ENCODE data around the gene C14orf132.
"Not testable (repeated sequence)": the region's sequence is repeated elsewhere in the genome, so short reads cannot be mapped to it uniquely, and the experiment has no call there.

The C14orf132 gene

GRCh38 chr14:96066976-96067375 lies 27.8 kb downstream of the C14orf132 start:
- TF ChIP-seq CTCF (IDR thresholded peaks at IDR 0.05; ENCODE audit: low read length, missing control alignments), result no peak
- no peak for DNase-seq (ENCODE audit: low read depth)
- H3K4me3 ChIP-seq (replicated peaks; ENCODE audit: low read depth, low read length), result no peak overlapping the region

- DNase-seq (ENCODE audit: low read depth), result no peak
- no peak for TF ChIP-seq CTCF (IDR thresholded peaks at IDR 0.05; ENCODE audit: low read length, missing control alignments)
- H3K4me3 ChIP-seq (replicated peaks; ENCODE audit: low read depth, low read length), result no peak overlapping the region
Measured at GRCh38 chr14:96067985-96068930, 29.1 kb downstream of the C14orf132 start.

- DNase-seq (ENCODE audit: low read depth), result no peak
- no peak overlapping the region for H3K4me3 ChIP-seq (replicated peaks; ENCODE audit: low read depth, low read length)
- no peak for TF ChIP-seq CTCF (IDR thresholded peaks at IDR 0.05; ENCODE audit: low read length, missing control alignments)
Measured at GRCh38 chr14:96069421-96069820, 30.3 kb downstream of the C14orf132 start.

GRCh38 chr14:96071561-96071960 lies 32.4 kb downstream of the C14orf132 start:
- H3K4me3 ChIP-seq (replicated peaks; ENCODE audit: low read depth, low read length), result no peak overlapping the region
- no peak for TF ChIP-seq CTCF (IDR thresholded peaks at IDR 0.05; ENCODE audit: low read length, missing control alignments)
- DNase-seq (ENCODE audit: low read depth), result no peak

GRCh38 chr14:96072076-96072475 lies 32.9 kb downstream of the C14orf132 start:
- TF ChIP-seq CTCF (IDR thresholded peaks at IDR 0.05; ENCODE audit: low read length, missing control alignments), result no peak
- no peak for DNase-seq (ENCODE audit: low read depth)

GRCh38 chr14:96072746-96073145 lies 33.6 kb downstream of the C14orf132 start:
- TF ChIP-seq CTCF (IDR thresholded peaks at IDR 0.05; ENCODE audit: low read length, missing control alignments), result no peak
- H3K4me3 ChIP-seq (replicated peaks; ENCODE audit: low read depth, low read length), result no peak overlapping the region
- DNase-seq (ENCODE audit: low read depth), result no peak

More at GRCh38 chr14:96072076-96072475, 32.9 kb downstream of the C14orf132 start:
- no peak overlapping the region for H3K4me3 ChIP-seq (replicated peaks; ENCODE audit: low read depth, low read length)

GRCh38 chr14:96073260-96074039 lies 34.3 kb downstream of the C14orf132 start:
- DNase-seq (ENCODE audit: low read depth), result not testable (repeated sequence)

More at GRCh38 chr14:96073260-96074039, 34.3 kb downstream of the C14orf132 start:
- H3K4me3 ChIP-seq (replicated peaks; ENCODE audit: low read depth, low read length), result not testable (repeated sequence)
